Choroid plexus epithelial cell (primary cell): Measurements from ENCODE around the gene PCMT1.

Source experiments
- DNase-seq: peaks from one replicate; pipeline ENCODE4 v3.0.0-alpha.2; 2010; ENCODE audit warnings: low read depth
- H3K4me3 ChIP-seq: 2 replicates; pipeline ENCODE4 v1.5.1; 2011; ENCODE audit warnings: low read depth, mild to moderate bottlenecking, control low read depth, low read length, moderate library complexity
- TF ChIP-seq, protein P1 (sequence below): conservative IDR thresholded peaks from 2 replicates; pipeline ENCODE4 v1.5.1; 2011; ENCODE audit warnings: low read depth, mild to moderate bottlenecking, control low read depth, inconsistent platforms, low read length, moderate library complexity

Gene PCMT1

DNA sequence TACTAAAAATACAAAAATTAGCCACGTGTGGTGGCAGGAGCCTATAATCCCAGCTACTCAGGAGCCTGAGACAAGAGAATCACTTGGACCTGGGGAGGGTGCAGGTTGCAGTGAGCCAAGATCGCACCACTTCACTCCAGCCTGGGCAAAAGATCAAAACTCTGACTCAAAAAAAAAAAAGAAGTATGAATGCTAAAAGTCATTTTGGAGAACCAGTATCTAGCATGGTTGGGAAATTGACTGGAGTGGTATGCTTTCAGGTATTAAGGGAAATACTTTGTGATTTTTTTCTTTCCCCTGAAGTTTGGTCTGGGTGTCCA, 30.1 kb downstream of the PCMT1 start:
- DNase-seq: no peak
- TF ChIP-seq, protein P1, sequence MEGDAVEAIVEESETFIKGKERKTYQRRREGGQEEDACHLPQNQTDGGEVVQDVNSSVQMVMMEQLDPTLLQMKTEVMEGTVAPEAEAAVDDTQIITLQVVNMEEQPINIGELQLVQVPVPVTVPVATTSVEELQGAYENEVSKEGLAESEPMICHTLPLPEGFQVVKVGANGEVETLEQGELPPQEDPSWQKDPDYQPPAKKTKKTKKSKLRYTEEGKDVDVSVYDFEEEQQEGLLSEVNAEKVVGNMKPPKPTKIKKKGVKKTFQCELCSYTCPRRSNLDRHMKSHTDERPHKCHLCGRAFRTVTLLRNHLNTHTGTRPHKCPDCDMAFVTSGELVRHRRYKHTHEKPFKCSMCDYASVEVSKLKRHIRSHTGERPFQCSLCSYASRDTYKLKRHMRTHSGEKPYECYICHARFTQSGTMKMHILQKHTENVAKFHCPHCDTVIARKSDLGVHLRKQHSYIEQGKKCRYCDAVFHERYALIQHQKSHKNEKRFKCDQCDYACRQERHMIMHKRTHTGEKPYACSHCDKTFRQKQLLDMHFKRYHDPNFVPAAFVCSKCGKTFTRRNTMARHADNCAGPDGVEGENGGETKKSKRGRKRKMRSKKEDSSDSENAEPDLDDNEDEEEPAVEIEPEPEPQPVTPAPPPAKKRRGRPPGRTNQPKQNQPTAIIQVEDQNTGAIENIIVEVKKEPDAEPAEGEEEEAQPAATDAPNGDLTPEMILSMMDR: no peak
- no peak overlapping the region for H3K4me3 ChIP-seq

DNA sequence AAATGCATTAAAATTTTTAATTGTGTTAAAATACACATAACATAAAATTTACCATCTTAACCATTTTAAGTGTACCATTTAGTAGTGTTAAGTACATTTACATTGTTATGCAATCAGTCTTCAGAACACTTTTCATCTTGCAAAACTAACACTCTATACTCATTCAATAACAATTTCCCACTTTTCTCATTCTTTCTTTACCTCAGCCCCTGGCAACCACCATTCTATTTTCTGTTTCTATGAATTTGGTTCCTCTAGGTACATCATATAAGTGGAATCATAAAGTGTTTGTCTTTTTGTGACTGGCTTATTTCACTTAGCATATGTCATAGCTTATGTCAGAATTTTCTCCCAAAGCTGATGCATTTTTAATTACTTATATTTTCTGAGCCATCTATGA, 32.2 kb downstream of the PCMT1 start:
- TF ChIP-seq, protein P1: no peak
- DNase-seq: peak; percentile 6
- H3K4me3 ChIP-seq: no peak overlapping the region

DNA sequence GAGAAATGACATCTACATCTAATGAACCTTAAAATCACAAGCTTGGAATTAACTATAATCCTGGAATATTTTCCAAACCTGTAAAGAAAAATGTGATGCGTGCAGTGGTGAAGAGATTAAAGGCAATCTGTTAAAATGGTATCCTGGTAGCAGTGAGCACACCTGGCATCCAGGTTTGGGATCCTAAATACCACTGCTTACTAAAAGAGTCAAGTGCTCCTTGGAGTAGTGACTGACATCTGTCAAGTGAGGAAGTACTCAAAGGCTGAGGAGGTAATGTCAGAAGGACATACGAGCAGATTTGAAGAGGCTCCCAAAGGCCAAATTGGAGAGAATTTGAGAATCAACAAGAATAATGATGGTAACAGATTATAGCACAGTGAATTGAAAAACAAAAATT, 32.8 kb downstream of the PCMT1 start:
- H3K4me3 ChIP-seq: no peak overlapping the region
- TF ChIP-seq, protein P1: no peak
- no peak for DNase-seq

DNA sequence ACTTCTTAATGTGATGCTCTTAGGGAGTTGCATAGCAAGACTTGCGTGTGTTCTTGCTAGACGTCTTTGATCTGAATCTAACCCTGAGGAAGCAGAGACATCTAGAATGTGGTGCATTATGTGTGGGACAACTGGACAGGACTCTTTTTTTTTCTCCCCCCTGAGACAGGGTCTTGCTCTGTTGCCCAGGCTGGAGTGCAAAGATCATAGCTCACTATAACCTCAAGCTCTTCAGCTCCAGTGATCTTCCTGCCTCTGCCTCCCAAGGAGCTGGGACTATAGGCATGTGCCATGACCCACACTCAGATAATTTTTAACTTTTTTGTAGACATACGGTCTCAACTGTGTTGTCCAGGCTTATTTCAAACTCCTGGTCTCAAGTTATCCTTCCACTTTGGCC, 34.0 kb downstream of the PCMT1 start:
- no peak overlapping the region for H3K4me3 ChIP-seq
- TF ChIP-seq, protein P1: no peak
- no peak for DNase-seq

DNA sequence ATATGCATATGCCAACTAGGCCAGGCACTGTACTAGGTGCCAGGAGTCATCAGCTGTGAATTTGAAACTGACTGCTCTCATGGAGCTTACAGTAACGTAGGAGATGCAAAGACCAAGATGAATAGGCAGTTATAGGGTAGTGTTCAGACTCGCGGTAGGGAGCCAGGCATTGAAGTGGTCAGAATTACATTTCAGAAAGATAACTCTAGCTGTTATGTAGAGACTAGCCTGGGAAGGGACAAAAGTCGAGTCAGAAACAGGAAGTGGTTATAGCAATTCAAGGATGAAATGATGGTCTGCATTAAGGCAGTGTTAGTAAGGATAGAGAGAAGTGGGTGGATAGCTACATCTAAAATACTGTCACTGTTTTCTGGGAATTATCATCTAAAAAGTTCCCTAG, 56.6 kb downstream of the PCMT1 start:
- no peak overlapping the region for H3K4me3 ChIP-seq
- no peak for DNase-seq
- TF ChIP-seq, protein P1: no peak

DNA sequence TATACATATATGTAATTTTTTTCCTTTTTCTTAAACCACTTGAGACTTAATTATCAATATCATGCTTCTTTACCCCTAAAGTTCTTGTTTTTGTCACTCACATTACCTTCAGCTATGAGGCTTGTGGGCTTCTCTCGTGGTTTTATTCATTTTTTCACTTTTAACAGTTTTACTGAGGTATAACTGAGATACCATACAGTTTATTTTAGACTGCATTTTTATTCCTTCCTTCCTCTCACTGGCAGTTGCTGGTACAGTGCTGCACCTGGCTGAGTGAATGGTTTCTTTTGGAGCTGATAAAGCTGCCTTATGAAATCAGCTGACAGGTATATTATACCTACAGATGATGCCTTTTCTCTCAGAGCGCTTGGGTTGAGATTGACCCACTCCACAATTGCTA, 60.3 kb downstream of the PCMT1 start:
- no peak overlapping the region for H3K4me3 ChIP-seq
- no peak for DNase-seq
- TF ChIP-seq, protein P1: no peak

DNA sequence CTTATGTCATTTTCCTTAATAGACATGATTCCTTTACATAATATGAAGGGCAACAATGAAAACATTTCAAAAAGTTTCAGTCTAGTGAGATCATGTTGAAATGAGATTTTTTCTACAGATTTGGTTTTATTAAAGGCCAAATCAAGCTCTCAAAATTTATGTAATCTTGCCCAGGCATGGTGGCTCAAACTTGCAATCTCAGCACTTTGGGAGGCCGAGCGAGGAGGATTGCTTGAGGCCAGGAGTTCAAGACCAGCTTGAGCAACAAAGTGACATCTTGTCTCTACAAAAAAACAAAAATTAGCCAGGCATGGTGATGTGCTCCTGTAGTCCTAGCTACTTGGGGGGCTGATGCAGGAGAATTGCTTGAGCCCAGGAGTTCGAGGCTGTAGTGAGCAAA, 63.8 kb downstream of the PCMT1 start:
- no peak for DNase-seq

More for the DNA sequence above, 63.8 kb downstream of the PCMT1 start:
- TF ChIP-seq, protein P1: no peak
- H3K4me3 ChIP-seq: no peak overlapping the region
